Measurements from ENCODE around the gene TRHDE.

The TRHDE gene

GRCh38 chr12:72444566-72444965 is 172.4 kb downstream of the TRHDE start:
- DNase-seq (ENCODE audit: low read depth), result no peak

- DNase-seq (ENCODE audit: low read depth), result no peak
Observed at GRCh38 chr12:72448089-72448488, 175.9 kb downstream of the TRHDE start.

GRCh38 chr12:72448805-72449204 is 176.6 kb downstream of the TRHDE start:
- no peak for DNase-seq (ENCODE audit: low read depth)

- no peak for DNase-seq (ENCODE audit: low read depth)
Observed at GRCh38 chr12:72453066-72453465, 180.9 kb downstream of the TRHDE start.

GRCh38 chr12:72453550-72453949 is 181.4 kb downstream of the TRHDE start:
- no peak for DNase-seq (ENCODE audit: low read depth)

- no peak for DNase-seq (ENCODE audit: low read depth)
Observed at GRCh38 chr12:72464471-72464870, 192.3 kb downstream of the TRHDE start.

- DNase-seq (ENCODE audit: low read depth), result no peak
Observed at GRCh38 chr12:72465155-72465554, 193.0 kb downstream of the TRHDE start.

GRCh38 chr12:72465940-72466630 is 193.9 kb downstream of the TRHDE start:
- DNase-seq (ENCODE audit: low read depth), result no peak

GRCh38 chr12:72467985-72468384 is 195.8 kb downstream of the TRHDE start:
- DNase-seq (ENCODE audit: low read depth), result no peak

- no peak for DNase-seq (ENCODE audit: low read depth)
Observed at GRCh38 chr12:72468505-72468904, 196.3 kb downstream of the TRHDE start.

GRCh38 chr12:72471806-72472205 is 199.6 kb downstream of the TRHDE start:
- no peak for DNase-seq (ENCODE audit: low read depth)

GRCh38 chr12:72472350-72472749 is 200.2 kb downstream of the TRHDE start:
- no peak for DNase-seq (ENCODE audit: low read depth)

- no peak for DNase-seq (ENCODE audit: low read depth)
Observed at GRCh38 chr12:72476301-72476700, 204.1 kb downstream of the TRHDE start.

GRCh38 chr12:72485017-72485701 is 213.0 kb downstream of the TRHDE start:
- no peak for DNase-seq (ENCODE audit: low read depth)

- DNase-seq (ENCODE audit: low read depth), result no peak
Observed at GRCh38 chr12:72491426-72491825, 219.3 kb downstream of the TRHDE start.

- DNase-seq (ENCODE audit: low read depth), result no peak
Observed at GRCh38 chr12:72493407-72493806, 221.2 kb downstream of the TRHDE start.

GRCh38 chr12:72498354-72498753 is 226.2 kb downstream of the TRHDE start:
- no peak for DNase-seq (ENCODE audit: low read depth)

GRCh38 chr12:72499244-72499643 is 227.1 kb downstream of the TRHDE start:
- DNase-seq (ENCODE audit: low read depth), result no peak

- DNase-seq (ENCODE audit: low read depth), result no peak
Observed at GRCh38 chr12:72502546-72502945, 230.4 kb downstream of the TRHDE start.

- DNase-seq (ENCODE audit: low read depth), result no peak
Observed at GRCh38 chr12:72505227-72505626, 233.1 kb downstream of the TRHDE start.

- no peak for DNase-seq (ENCODE audit: low read depth)
Observed at GRCh38 chr12:72509891-72510290, 237.7 kb downstream of the TRHDE start.

- DNase-seq (ENCODE audit: low read depth), result no peak
Observed at GRCh38 chr12:72510772-72511171, 238.6 kb downstream of the TRHDE start.

- DNase-seq (ENCODE audit: low read depth), result no peak
Observed at GRCh38 chr12:72511498-72511897, 239.3 kb downstream of the TRHDE start.

GRCh38 chr12:72511906-72512305 is 239.7 kb downstream of the TRHDE start:
- no peak for DNase-seq (ENCODE audit: low read depth)

All from stimulated activated CD8-positive, alpha-beta memory T cell treated with anti-CD3 and anti-CD28 coated beads, Interleukin-15, amount 100 ng/mL, for 1 hour (primary cell).